HepG2 (cell line): ENCODE data around the gene GREM2. TPM values are rescaled to one million over a fixed set of nuclear protein-coding genes. Genes with fewer than 3 reads are reported as not detected.

Source experiments
- ATAC-seq: fragments of 200-7000 bp; cut with Tn5 transposase; 3 replicates; pipeline ENCODE4 v1.9.1; 2020; ENCODE audit warnings: mild to moderate bottlenecking, moderate library complexity
- BruUV-seq: library from RNA; stranded (reverse); fragments of 400-500 nt; replicated peaks from 2 replicates; lab custom pipeline; 2021; lab: Mats Ljungman, UMichigan
- CTCF ChIA-PET: fragments of 300-600 bp; formaldehyde crosslinking; extraction: SDS; loops from one replicate; lab custom pipeline; 2021; ENCODE audit warnings: low total read pairs, inconsistent platforms, low intra/inter-chr PET ratio; lab: Yijun Ruan, JAX
- POLR2A ChIA-PET: fragments of 350-600 bp; sonication (Branson Sonifier 250); formaldehyde crosslinking; loops from one replicate; lab custom pipeline; 2020; ENCODE audit warnings: antibody characterized with exemption, inconsistent platforms; lab: Yijun Ruan, JAX
- DNase-seq: peaks from one replicate; pipeline ENCODE4 v3.0.0-alpha.2; 2015; ENCODE audit warnings: low spot score
- FAIRE-seq: peaks from 3 replicates; lab custom pipeline; 2011; peaks lifted over from hg19 to GRCh38; lab: Jason Lieb, UNC
- H2AFZ ChIP-seq: one replicate; pipeline ENCODE4 v1.6.1; 2011; ENCODE audit warnings: low read length, inconsistent platforms
- H3K27ac ChIP-seq: fragments of 300-600 bp; 3 replicates; pipeline ENCODE4 v1.8.0; 2011; ENCODE audit warnings: mixed run types, mild to moderate bottlenecking, mixed read lengths, low read length, inconsistent platforms; ENCODE audit not compliant: insufficient read depth; ENCODE audit errors: extremely low read length
- H3K27me3 ChIP-seq, 2 experiments: fragments of 200-600 bp in 1 of 2; 2 replicates in 1 of 2; 3 replicates in 1 of 2; pipeline versions ENCODE4 v1.6.0 to v1.8.0; 2011; ENCODE audit warnings: low read length in 2 of 2, mild to moderate bottlenecking in 2 of 2, moderate library complexity in 2 of 2, inconsistent platforms in 1 of 2; ENCODE audit not compliant: insufficient read depth in 2 of 2, control insufficient read depth in 1 of 2
- H3K36me3 ChIP-seq, 2 experiments: fragments of 200-600 bp in 1 of 2; replicated peaks in 1 of 2; 2 replicates in 1 of 2; 3 replicates in 1 of 2; pipeline versions ENCODE4 v1.5.1 to v1.8.0; 2011; ENCODE audit warnings: low read length in 2 of 2, inconsistent platforms in 1 of 2; ENCODE audit not compliant: insufficient read depth in 2 of 2, control insufficient read depth in 1 of 2
- H3K4me1 ChIP-seq: 2 replicates; pipeline ENCODE4 v1.5.1; 2012; ENCODE audit warnings: low read length, inconsistent platforms; ENCODE audit not compliant: insufficient read depth
- H3K4me2 ChIP-seq: 2 replicates; pipeline ENCODE4 v1.6.0; 2011; ENCODE audit warnings: low read depth, low read length, inconsistent platforms
- H3K4me3 ChIP-seq, 3 experiments: fragments of 200-600 bp in 1 of 3; sonication (generic), shearing (Covaris generic) in 1 of 3; replicated peaks in 1 of 3; 2 replicates each; pipeline ENCODE4 v1.5.1; 2011 to 2016; ENCODE audit warnings: low read length in 3 of 3, inconsistent platforms in 2 of 3, low read depth in 2 of 3, mild to moderate bottlenecking in 2 of 3, control low read depth in 1 of 3, mixed read lengths in 1 of 3; ENCODE audit not compliant: insufficient read depth in 1 of 3
- H3K79me2 ChIP-seq: one replicate; pipeline ENCODE4 v1.6.1; 2011; ENCODE audit warnings: low read length, inconsistent platforms; ENCODE audit not compliant: insufficient read depth
- H3K9ac ChIP-seq: 2 replicates; pipeline ENCODE4 v1.6.0; 2011; ENCODE audit warnings: mild to moderate bottlenecking, low read depth, low read length, inconsistent platforms; ENCODE audit not compliant: insufficient read depth
- H3K9me3 ChIP-seq: 2 replicates; pipeline ENCODE4 v1.5.1; 2012; ENCODE audit warnings: mild to moderate bottlenecking, low read length
- H4K20me1 ChIP-seq: 2 replicates; pipeline ENCODE4 v1.6.0; 2011; ENCODE audit warnings: inconsistent platforms, mild to moderate bottlenecking, low read length, moderate library complexity; ENCODE audit not compliant: insufficient read depth
- CHD2 ChIP-seq: IDR thresholded peaks from 2 replicates; pipeline ENCODE4 v1.6.1; 2011; ENCODE audit warnings: low read depth, low read length, improper control_type of control experiment
- DR1 ChIP-seq: sonication (generic); formaldehyde crosslinking; IDR thresholded peaks from 2 replicates; pipeline ENCODE4 v1.8.0; 2021; ENCODE audit warnings: mild to moderate bottlenecking, missing genetic modification reagents, inconsistent platforms
- HOXA7 ChIP-seq: sonication (generic); formaldehyde crosslinking; IDR thresholded peaks from 2 replicates; pipeline ENCODE4 v1.8.1; 2022; ENCODE audit warnings: mild to moderate bottlenecking, missing genetic modification reagents, moderate library complexity
- MATR3 ChIP-seq: sonication (generic); formaldehyde crosslinking; IDR thresholded peaks from 2 replicates; pipeline ENCODE4 v1.4.0; 2020; ENCODE audit warnings: missing genetic modification reagents
- POLR2G ChIP-seq: fragments of 200-400 bp; formaldehyde crosslinking; IDR thresholded peaks from 2 replicates; pipeline ENCODE4 v1.6.1; 2018; ENCODE audit warnings: mild to moderate bottlenecking, low read depth, low read length, moderate library complexity
- TGIF2 ChIP-seq: IDR thresholded peaks from 2 replicates; pipeline ENCODE4 v1.6.1; 2016; ENCODE audit warnings: control low read depth, missing compliant biosample characterization
- ZUFSP ChIP-seq: sonication (generic); formaldehyde crosslinking; IDR thresholded peaks from 2 replicates; pipeline ENCODE4 v1.9.0; 2021; ENCODE audit warnings: missing genetic modification reagents, mild to moderate bottlenecking, borderline replicate concordance
- WGBS: methylation state at CpG from one replicate; pipeline ENCODE4 v1.1.6; 2017; ENCODE audit warnings: low lambda C conversion rate; 5-methylcytosine and 5-hydroxymethylcytosine counted together
- in situ Hi-C: cut with HindIII; loops from 2 replicates; pipeline ENCODE4 v1.10.0; 2017; ENCODE audit warnings: low pct_unique_long_range_greater_than_20kb; ENCODE audit not compliant: extremely low pct_ligation_motif_present
- intact Hi-C: fragments of 100-400 bp; cut with micrococcal nuclease; formaldehyde crosslinking; loops from one replicate; pipeline ENCODE4 v1.10.0; 2022; ENCODE audit not compliant: unreplicated experiment
- polyA plus RNA-seq, 8 experiments: library from polyadenylated mRNA; depleted of rRNA in 3 of 8; stranded (reverse) in 7 of 8; unstranded in 1 of 8; fragments of >200 nt; fragmentation: Illumina TruSeq in 4 of 8; extraction: Trizol in 4 of 8; gene quantifications; 2 replicates each; pipeline versions ENCODE4 v1.2.1 to v1.2.3, GENCODE V29; 2011 to 2016; ENCODE audit warnings: low read depth in 4 of 8, missing spikeins in 1 of 8, mixed read lengths in 1 of 8; ENCODE audit not compliant: insufficient read depth in 1 of 8
- total RNA-seq, 5 experiments: library from RNA; depleted of rRNA; stranded (reverse); fragments of >200 nt; fragmentation: Illumina TruSeq; extraction: Trizol; gene quantifications; 2 replicates each; pipeline ENCODE4 v1.2.3, GENCODE V29; 2016; ENCODE audit warnings: low read depth in 1 of 5
- TF ChIP-seq, protein P1 (sequence below): sonication (generic); formaldehyde crosslinking; IDR thresholded peaks from 2 replicates; pipeline ENCODE4 v1.5.1; 2020; ENCODE audit warnings: mild to moderate bottlenecking, moderate library complexity, missing genetic modification reagents
- TF ChIP-seq, protein P2 (sequence below): IDR thresholded peaks from 2 replicates; pipeline ENCODE4 v1.6.1; 2016; ENCODE audit warnings: missing biosample characterization, missing genetic modification reagents, low read depth
- TF ChIP-seq, protein P3 (sequence below), 2 experiments: IDR thresholded peaks; 2 replicates each; pipeline ENCODE4 v1.6.1; 2011 to 2012; ENCODE audit warnings: low read length in 2 of 2, borderline replicate concordance in 1 of 2, low read depth in 1 of 2, mild to moderate bottlenecking in 1 of 2, moderate library complexity in 1 of 2
- TF ChIP-seq, protein P4 (sequence below): sonication (generic); formaldehyde crosslinking; IDR thresholded peaks from 2 replicates; pipeline ENCODE4 v1.8.1; 2023; ENCODE audit warnings: mild to moderate bottlenecking, inconsistent platforms, moderate library complexity, missing genetic modification reagents, borderline replicate concordance

The GREM2 gene
- total and polyA plus RNA-seq, 2 of the 13 experiments (the other 11 are each of a cell fraction or from before 2014, with no cell fraction given): 0.07 TPM; not detected in 1

- CTCF ChIA-PET: no interaction called here
- ATAC-seq (no peak), FAIRE-seq (no peak), DNase-seq (no peak)
- Histone ChIP-seq H4K20me1 (no peaks in the 10 kb centered on the region), H3K4me1 (no peaks in the 10 kb centered on the region), H3K27me3 (no peaks in the 10 kb centered on the region), H2AFZ (no peak overlapping the region), H3K4me3 (no peak overlapping the region), H3K79me2 (no peaks in the 10 kb centered on the region), H3K9me3 (no peaks in the 10 kb centered on the region), H3K9ac (no peak overlapping the region), H3K36me3 (no peaks in the 10 kb centered on the region), H3K4me2 (no peak overlapping the region), H3K27ac (no peak overlapping the region)
- intact Hi-C loops (no loop called here), in situ Hi-C loops (no loop called here)
- POLR2A ChIA-PET: no interaction called here
- 25% methylated on average over 2 of the region's 2 CpGs for WGBS
- no TSS peak for BruUV-seq
- TF ChIP-seq, protein P1, sequence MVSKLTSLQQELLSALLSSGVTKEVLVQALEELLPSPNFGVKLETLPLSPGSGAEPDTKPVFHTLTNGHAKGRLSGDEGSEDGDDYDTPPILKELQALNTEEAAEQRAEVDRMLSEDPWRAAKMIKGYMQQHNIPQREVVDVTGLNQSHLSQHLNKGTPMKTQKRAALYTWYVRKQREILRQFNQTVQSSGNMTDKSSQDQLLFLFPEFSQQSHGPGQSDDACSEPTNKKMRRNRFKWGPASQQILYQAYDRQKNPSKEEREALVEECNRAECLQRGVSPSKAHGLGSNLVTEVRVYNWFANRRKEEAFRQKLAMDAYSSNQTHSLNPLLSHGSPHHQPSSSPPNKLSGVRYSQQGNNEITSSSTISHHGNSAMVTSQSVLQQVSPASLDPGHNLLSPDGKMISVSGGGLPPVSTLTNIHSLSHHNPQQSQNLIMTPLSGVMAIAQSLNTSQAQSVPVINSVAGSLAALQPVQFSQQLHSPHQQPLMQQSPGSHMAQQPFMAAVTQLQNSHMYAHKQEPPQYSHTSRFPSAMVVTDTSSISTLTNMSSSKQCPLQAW: no peak
- TF ChIP-seq ZUFSP (CRISPR knock-in tag) (no peak), TGIF2 (CRISPR knock-in tag) (no peak), DR1 (CRISPR knock-in tag) (no peak), CHD2 (no peak), POLR2G (no peak), MATR3 (CRISPR knock-in tag) (no peak), HOXA7 (no peak)
- TF ChIP-seq, protein P2, sequence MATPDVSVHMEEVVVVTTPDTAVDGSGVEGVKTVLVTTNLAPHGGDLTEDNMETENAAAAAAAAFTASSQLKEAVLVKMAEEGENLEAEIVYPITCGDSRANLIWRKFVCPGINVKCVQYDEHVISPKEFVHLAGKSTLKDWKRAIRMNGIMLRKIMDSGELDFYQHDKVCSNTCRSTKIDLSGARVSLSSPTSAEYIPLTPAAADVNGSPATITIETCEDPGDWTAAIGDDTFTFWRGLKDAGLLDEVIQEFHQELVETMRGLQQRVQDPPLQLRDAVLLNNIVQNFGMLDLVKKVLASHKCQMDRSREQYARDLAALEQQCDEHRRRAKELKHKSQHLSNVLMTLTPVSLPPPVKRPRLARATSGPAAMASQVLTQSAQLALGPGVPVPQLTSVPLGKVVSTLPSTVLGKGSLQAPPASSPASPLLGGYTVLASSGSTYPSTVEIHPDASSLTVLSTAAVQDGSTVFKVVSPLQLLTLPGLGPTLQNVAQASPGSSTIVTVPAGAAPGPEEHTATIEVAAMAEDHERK (CRISPR knock-in tag): no peak
- TF ChIP-seq, protein P3, sequence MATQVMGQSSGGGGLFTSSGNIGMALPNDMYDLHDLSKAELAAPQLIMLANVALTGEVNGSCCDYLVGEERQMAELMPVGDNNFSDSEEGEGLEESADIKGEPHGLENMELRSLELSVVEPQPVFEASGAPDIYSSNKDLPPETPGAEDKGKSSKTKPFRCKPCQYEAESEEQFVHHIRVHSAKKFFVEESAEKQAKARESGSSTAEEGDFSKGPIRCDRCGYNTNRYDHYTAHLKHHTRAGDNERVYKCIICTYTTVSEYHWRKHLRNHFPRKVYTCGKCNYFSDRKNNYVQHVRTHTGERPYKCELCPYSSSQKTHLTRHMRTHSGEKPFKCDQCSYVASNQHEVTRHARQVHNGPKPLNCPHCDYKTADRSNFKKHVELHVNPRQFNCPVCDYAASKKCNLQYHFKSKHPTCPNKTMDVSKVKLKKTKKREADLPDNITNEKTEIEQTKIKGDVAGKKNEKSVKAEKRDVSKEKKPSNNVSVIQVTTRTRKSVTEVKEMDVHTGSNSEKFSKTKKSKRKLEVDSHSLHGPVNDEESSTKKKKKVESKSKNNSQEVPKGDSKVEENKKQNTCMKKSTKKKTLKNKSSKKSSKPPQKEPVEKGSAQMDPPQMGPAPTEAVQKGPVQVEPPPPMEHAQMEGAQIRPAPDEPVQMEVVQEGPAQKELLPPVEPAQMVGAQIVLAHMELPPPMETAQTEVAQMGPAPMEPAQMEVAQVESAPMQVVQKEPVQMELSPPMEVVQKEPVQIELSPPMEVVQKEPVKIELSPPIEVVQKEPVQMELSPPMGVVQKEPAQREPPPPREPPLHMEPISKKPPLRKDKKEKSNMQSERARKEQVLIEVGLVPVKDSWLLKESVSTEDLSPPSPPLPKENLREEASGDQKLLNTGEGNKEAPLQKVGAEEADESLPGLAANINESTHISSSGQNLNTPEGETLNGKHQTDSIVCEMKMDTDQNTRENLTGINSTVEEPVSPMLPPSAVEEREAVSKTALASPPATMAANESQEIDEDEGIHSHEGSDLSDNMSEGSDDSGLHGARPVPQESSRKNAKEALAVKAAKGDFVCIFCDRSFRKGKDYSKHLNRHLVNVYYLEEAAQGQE (IDR thresholded peaks at IDR 0.05; ENCODE audit: borderline replicate concordance in 1 of 2, low read depth in 1 of 2, low read length in 2 of 2): no peak
- TF ChIP-seq, protein P4, sequence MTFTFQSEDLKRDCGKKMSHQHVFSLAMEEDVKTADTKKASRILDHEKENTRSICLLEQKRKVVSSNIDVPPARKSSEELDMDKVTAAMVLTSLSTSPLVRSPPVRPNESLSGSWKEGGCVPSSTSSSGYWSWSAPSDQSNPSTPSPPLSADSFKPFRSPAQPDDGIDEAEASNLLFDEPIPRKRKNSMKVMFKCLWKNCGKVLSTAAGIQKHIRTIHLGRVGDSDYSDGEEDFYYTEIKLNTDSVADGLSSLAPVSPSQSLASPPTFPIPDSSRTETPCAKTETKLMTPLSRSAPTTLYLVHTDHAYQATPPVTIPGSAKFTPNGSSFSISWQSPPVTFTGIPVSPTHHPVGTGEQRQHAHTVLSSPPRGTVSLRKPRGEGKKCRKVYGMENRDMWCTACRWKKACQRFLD (CRISPR knock-in tag): no peak
Observed at GRCh38 chr1:240533154-240533780, 78.7 kb downstream of the GREM2 start.
